H1 (cell line): ENCODE results near the gene VSIG10L2. TPM values are rescaled to one million over a fixed set of nuclear protein-coding genes. Genes with fewer than 3 reads are reported as not detected.

Experiments used
- CTCF ChIA-PET: fragments of 300-600 bp; sonication (Branson Sonifier 250); formaldehyde crosslinking; loops from one replicate; lab custom pipeline; 2021; ENCODE audit not compliant: partially characterized antibody; lab: Charles Lee
- POLR2A ChIA-PET: fragments of 300-600 bp; sonication (Branson Sonifier 250); formaldehyde crosslinking; loops from one replicate; lab custom pipeline; 2021; ENCODE audit warnings: inconsistent platforms; ENCODE audit not compliant: partially characterized antibody; lab: Charles Lee
- DNase-seq, 2 experiments: peaks; one replicate each; pipeline versions ENCODE4 v3.0.0 to v3.0.0-alpha.2; 2010 to 2022; ENCODE audit warnings: low spot score in 2 of 2, low read depth in 1 of 2, mixed read lengths in 1 of 2
- FAIRE-seq: peaks from 2 replicates; lab custom pipeline; 2011; peaks lifted over from hg19 to GRCh38; lab: Jason Lieb, UNC
- H2AFZ ChIP-seq: 2 replicates; pipeline ENCODE4 v1.8.1; 2012; ENCODE audit warnings: low read length, inconsistent platforms
- H2AK5ac ChIP-seq: 2 replicates; pipeline ENCODE4 v1.6.1; 2013; ENCODE audit warnings: low read depth, low read length
- H2BK120ac ChIP-seq: replicated peaks from 2 replicates; pipeline ENCODE3; 2013; ENCODE audit warnings: low read depth, low read length, inconsistent platforms
- H2BK12ac ChIP-seq: 2 replicates; pipeline ENCODE4 v1.6.1; 2013; ENCODE audit warnings: low read depth, low read length
- H2BK15ac ChIP-seq: 2 replicates; pipeline ENCODE4 v1.6.1; 2013; ENCODE audit warnings: low read length
- H2BK20ac ChIP-seq: 2 replicates; pipeline ENCODE4 v1.6.1; 2013; ENCODE audit warnings: low read length
- H2BK5ac ChIP-seq: 2 replicates; pipeline ENCODE4 v1.6.1; 2013; ENCODE audit warnings: low read depth, low read length
- H3K14ac ChIP-seq: 2 replicates; pipeline ENCODE4 v1.6.1; 2013; ENCODE audit warnings: inconsistent platforms; ENCODE audit not compliant: insufficient read length
- H3K18ac ChIP-seq: 2 replicates; pipeline ENCODE4 v1.6.1; 2013; ENCODE audit warnings: low read length; ENCODE audit errors: extremely low read depth
- H3K23ac ChIP-seq: 2 replicates; pipeline ENCODE4 v1.6.1; 2013; ENCODE audit warnings: inconsistent platforms; ENCODE audit not compliant: insufficient read length
- H3K23me2 ChIP-seq: 2 replicates; pipeline ENCODE4 v1.6.1; 2013; ENCODE audit warnings: low read depth, low read length
- H3K27ac ChIP-seq: 2 replicates; pipeline ENCODE4 v1.6.1; 2011; ENCODE audit warnings: low read depth, low read length, inconsistent platforms
- H3K27me3 ChIP-seq, 4 experiments: replicated peaks in 1 of 4; 1 replicate in 1 of 4; 2 replicates in 3 of 4; pipeline versions ENCODE4 v1.6.1 to v1.8.1; 2011 to 2013; ENCODE audit warnings: low read length in 3 of 4, mild to moderate bottlenecking in 3 of 4, inconsistent platforms in 2 of 4, mixed read lengths in 2 of 4, moderate library complexity in 1 of 4; ENCODE audit not compliant: control insufficient read depth in 3 of 4, insufficient read depth in 3 of 4; ENCODE audit errors: extremely low read depth in 1 of 4
- H3K36me3 ChIP-seq, 4 experiments: 2 replicates each; pipeline versions ENCODE4 v1.6.1 to v1.8.1; 2011 to 2013; ENCODE audit warnings: mild to moderate bottlenecking in 4 of 4, low read length in 3 of 4, moderate library complexity in 2 of 4, control low read depth in 1 of 4, inconsistent platforms in 1 of 4; ENCODE audit not compliant: insufficient read depth in 4 of 4, control insufficient read depth in 2 of 4
- H3K4ac ChIP-seq: replicated peaks from 2 replicates; pipeline ENCODE3; 2013; ENCODE audit warnings: low read length, low read depth, mixed read lengths, inconsistent platforms; ENCODE audit not compliant: insufficient read length
- H3K4me1 ChIP-seq, 4 experiments: replicated peaks in 1 of 4; 1 replicate in 1 of 4; 2 replicates in 3 of 4; pipeline versions ENCODE4 v1.6.1 to v1.8.1; 2011 to 2013; ENCODE audit warnings: low read length in 3 of 4, inconsistent platforms in 2 of 4, mixed read lengths in 1 of 4; ENCODE audit not compliant: insufficient read depth in 4 of 4, control insufficient read depth in 3 of 4
- H3K4me2 ChIP-seq, 2 experiments: 2 replicates each; pipeline versions ENCODE4 v1.6.1 to v1.8.1; 2011 to 2013; ENCODE audit warnings: low read depth in 2 of 2, low read length in 2 of 2, control low read depth in 1 of 2, inconsistent platforms in 1 of 2, mild to moderate bottlenecking in 1 of 2; ENCODE audit not compliant: insufficient read depth in 1 of 2
- H3K4me3 ChIP-seq, 4 experiments: fragments of 200-600, 300-600 bp in 1 of 4; sonication (generic), shearing (Covaris generic), sonication (Bioruptor Twin) in 1 of 4; 2 replicates each; pipeline versions ENCODE4 v1.5.1 to v1.8.1; 2011 to 2016; ENCODE audit warnings: low read length in 4 of 4, low read depth in 3 of 4, control low read depth in 2 of 4, inconsistent platforms in 2 of 4, mild to moderate bottlenecking in 2 of 4, mixed read lengths in 1 of 4, moderate library complexity in 1 of 4; ENCODE audit not compliant: insufficient read depth in 2 of 4; ENCODE audit errors: extremely low read depth in 1 of 4
- H3K56ac ChIP-seq: replicated peaks from 2 replicates; pipeline ENCODE3; 2013; ENCODE audit warnings: low read depth, mild to moderate bottlenecking, mixed read lengths, low read length, inconsistent platforms; ENCODE audit not compliant: insufficient read length
- H3K79me1 ChIP-seq: 2 replicates; pipeline ENCODE4 v1.6.1; 2013; ENCODE audit warnings: low read depth, low read length, control low read depth
- H3K79me2 ChIP-seq, 2 experiments: 2 replicates each; pipeline versions ENCODE4 v1.6.1 to v1.8.1; 2012 to 2013; ENCODE audit warnings: low read length in 2 of 2, mild to moderate bottlenecking in 2 of 2, inconsistent platforms in 1 of 2; ENCODE audit not compliant: insufficient read depth in 2 of 2, control insufficient read depth in 1 of 2
- H3K9ac ChIP-seq, 4 experiments: replicated peaks in 1 of 4; 1 replicate in 1 of 4; 2 replicates in 3 of 4; pipeline versions ENCODE4 v1.6.1 to v1.8.1; 2011 to 2013; ENCODE audit warnings: low read depth in 3 of 4, low read length in 3 of 4, control low read depth in 2 of 4, mild to moderate bottlenecking in 2 of 4, moderate library complexity in 2 of 4, inconsistent platforms in 1 of 4; ENCODE audit errors: extremely low read depth in 1 of 4
- H3K9me3 ChIP-seq, 2 experiments: 2 replicates each; pipeline versions ENCODE4 v1.6.1 to v1.8.1; 2012 to 2013; ENCODE audit warnings: mild to moderate bottlenecking in 2 of 2, moderate library complexity in 2 of 2, control low read depth in 1 of 2, inconsistent platforms in 1 of 2, low read depth in 1 of 2, low read length in 1 of 2, mixed read lengths in 1 of 2; ENCODE audit not compliant: insufficient read depth in 2 of 2
- H4K20me1 ChIP-seq, 2 experiments: replicated peaks in 1 of 2; 2 replicates each; pipeline versions ENCODE3 to v1.8.1; 2011 to 2013; ENCODE audit warnings: inconsistent platforms in 2 of 2, low read length in 2 of 2, mild to moderate bottlenecking in 1 of 2; ENCODE audit not compliant: insufficient read depth in 2 of 2, control insufficient read depth in 1 of 2
- H4K5ac ChIP-seq: 2 replicates; pipeline ENCODE4 v1.6.1; 2013; ENCODE audit warnings: low read length, low read depth, mixed read lengths, inconsistent platforms; ENCODE audit not compliant: insufficient read length
- H4K8ac ChIP-seq: 2 replicates; pipeline ENCODE4 v1.8.0; 2013; ENCODE audit warnings: mild to moderate bottlenecking, moderate library complexity, low read length, inconsistent platforms; ENCODE audit not compliant: insufficient read depth; ENCODE audit errors: extremely low read depth
- H4K91ac ChIP-seq: replicated peaks from 2 replicates; pipeline ENCODE3; 2013; ENCODE audit warnings: low read length, mixed read lengths, inconsistent platforms; ENCODE audit not compliant: insufficient read length
- RXRA ChIP-seq: IDR thresholded peaks from 2 replicates; pipeline ENCODE4 v1.6.1; 2011; ENCODE audit warnings: low read depth, mild to moderate bottlenecking, low read length, moderate library complexity; ENCODE audit not compliant: insufficient read depth
- TAF7 ChIP-seq: optimal IDR thresholded peaks from 2 replicates; pipeline ENCODE3; 2011; ENCODE audit warnings: low read depth, mild to moderate bottlenecking, inconsistent platforms, low read length, moderate library complexity, borderline replicate concordance
- TBP ChIP-seq: IDR thresholded peaks from 2 replicates; pipeline ENCODE4 v1.6.1; 2011; ENCODE audit warnings: low read depth, low read length, improper control_type of control experiment
- polyA plus RNA-seq, 7 experiments: library from polyadenylated mRNA; depleted of rRNA in 3 of 7; stranded (reverse) in 5 of 7; unstranded in 2 of 7; fragments of >200 nt in 5 of 7; fragments of 200-250 nt in 2 of 7; gene quantifications; 1 replicate in 5 of 7; 2 replicates in 1 of 7; 4 replicates in 1 of 7; pipeline versions ENCODE4 v1.2.1 to v1.2.3, GENCODE V29; 2011 to 2013; ENCODE audit warnings: missing spikeins in 2 of 7, mixed read lengths in 2 of 7
- total RNA-seq: library from RNA; stranded (reverse); fragmentation: NEBNext Ultra II Directional; extraction: Animal tissue kit (Norgen Biotek cat#: 25700); gene quantifications from 2 replicates; pipeline ENCODE4 v1.2.1, GENCODE V29; 2021

VSIG10L2 gene
- total and polyA plus RNA-seq, 2 of the 8 experiments (the other 6 are each of a cell fraction or from before 2014, with no cell fraction given), result not detected

GRCh38 chr11:125976156-125976555, 30.3 kb downstream of the VSIG10L2 start:
- Histone ChIP-seq H4K91ac (no peak overlapping the region), H2BK12ac (no peak overlapping the region), H3K36me3 (peaks cover 0 to 17% (median 0%) of the 10 kb centered on the region in 4 experiments; a peak in 2 of 8 replicates), H4K8ac (no peak overlapping the region), H2AK5ac (no peak overlapping the region), H3K4ac (no peak overlapping the region), H3K79me2 (no peaks in the 10 kb centered on the region), H3K4me2 (no peak overlapping the region), H3K79me1 (no peaks in the 10 kb centered on the region), H3K9ac (no peak overlapping the region), H3K4me3 (no peak overlapping the region), H4K20me1 (no peaks in the 10 kb centered on the region), H2BK20ac (no peak overlapping the region), H3K18ac (no peak overlapping the region), H3K23ac (no peak overlapping the region), H3K14ac (no peak overlapping the region), H3K27me3 (no peaks in the 10 kb centered on the region), H2BK120ac (no peak overlapping the region), H3K4me1 (peaks cover 0 to 3% (median 0%) of the 10 kb centered on the region in 4 experiments; a peak in 2 of 7 replicates), H3K23me2 (no peaks in the 10 kb centered on the region), H3K9me3 (no peaks in the 10 kb centered on the region), H2BK5ac (no peak overlapping the region), H4K5ac (no peak overlapping the region), H2AFZ (no peak overlapping the region), H3K56ac (no peak overlapping the region), H2BK15ac (no peak overlapping the region), H3K27ac (no peak overlapping the region)
- ChIA-PET POLR2A (no interaction called here), CTCF (interaction anchor here (1.1 kb wide), 1 partner anchor 34 kb away, joined by 3 read pairs; no protein-coding TSS in a partner anchor)
- FAIRE-seq (no peak), DNase-seq (no peak)
- TF ChIP-seq RXRA, result no peak
- TF ChIP-seq TBP, result no peak
- TF ChIP-seq TAF7, result no peak
